ENCODE data around the gene LLPH. TPM values are rescaled to one million over a fixed set of nuclear protein-coding genes. Genes with fewer than 3 reads are reported as not detected.
A peak's percentile ranks its signal among the peaks of the same experiment; 100 is the strongest.
"Not testable (repeated sequence)": the region's sequence is repeated elsewhere in the genome, so short reads cannot be mapped to it uniquely, and the experiment has no call there.

The LLPH gene
- 10 to 100 TPM in 2 of 4 donors, 1 to 10 TPM in 2; 9.5 to 21.4 (median 12.5) TPM for total RNA-seq

- Histone ChIP-seq H3K36me3 (peaks cover 0 to 26% of the 10 kb centered on the region in 2 donors), H3K9me3 (no peaks in the 10 kb centered on the region), H3K27ac (peak within 1 kb of the TSS; percentile 45 to 80 (median 74)), H3K4me1 (peaks cover 12 to 17% of the 10 kb centered on the region in 2 donors), H3K4me3 (peak within 1 kb of the TSS; percentile 73 to 89 (median 81)), H3K27me3 (no peaks in the 10 kb centered on the region)
- in situ Hi-C loops (cut with MboI; ENCODE audit: low sequenced_read_pairs in 4 of 4) (loop anchor here in 1 of 4 donors (25.0 kb wide), 1 partner anchor 282 kb away; no protein-coding TSS in a partner anchor), intact Hi-C loops (cut with DNase I; ENCODE audit: low total_unique reads) (loop anchor here (2.0 to 10.0 kb wide), 2 partner anchors 38 to 174 kb away; partner anchors contain the start of genes HELB and TMBIM4)
- TF ChIP-seq CTCF (IDR thresholded peaks at IDR 0.05 in 4 of 5, conservative IDR thresholded peaks at IDR 0.05 in 1 of 5) (no peak), POLR2A (IDR thresholded peaks at IDR 0.05) (peak; percentile 39 to 75)
- peak; percentile 94 to 97 for ATAC-seq
- DNase-seq = peak; percentile 67 to 82
Observed at GRCh38 chr12:66130267-66131066, at the start of gene LLPH. Gene LLPH (minus strand): TSS chr12:66130750. CDS start chr12:66129106, 1,644 bp downstream.

- DNase-seq = no peak
- Histone ChIP-seq H3K27me3 (peaks cover 0 to 11% (median 0%) of the 10 kb centered on the region in 3 donors), H3K4me1 (no peaks in the 10 kb centered on the region), H3K9me3 (no peaks in the 10 kb centered on the region), H3K4me3 (no peak overlapping the region), H3K36me3 (no peaks in the 10 kb centered on the region), H3K27ac (no peak overlapping the region)
- no peak for TF ChIP-seq POLR2A (IDR thresholded peaks at IDR 0.05)
- no peak for TF ChIP-seq CTCF (IDR thresholded peaks at IDR 0.05 in 4 of 5, conservative IDR thresholded peaks at IDR 0.05 in 1 of 5)
- intact Hi-C loops (cut with DNase I; ENCODE audit: low total_unique reads) (no loop called here), in situ Hi-C loops (cut with MboI; ENCODE audit: low sequenced_read_pairs in 4 of 4) (no loop called here)
- no peak for ATAC-seq
Observed at GRCh38 chr12:66176105-66176900, 45.8 kb upstream of the LLPH start.

- DNase-seq; H3K36me3 ChIP-seq; H3K9me3 ChIP-seq; H3K4me3 ChIP-seq; ATAC-seq; H3K27me3 ChIP-seq; H3K27ac ChIP-seq; H3K4me1 ChIP-seq; intact Hi-C loops (cut with DNase I; ENCODE audit: low total_unique reads): not testable (repeated sequence)
- in situ Hi-C loops (cut with MboI; ENCODE audit: low sequenced_read_pairs in 4 of 4) = loop anchor here in 1 of 4 donors (25.0 kb wide), 1 partner anchor 138 kb away; the partner anchor contains the start of gene HELB
Observed at GRCh38 chr12:66174391-66175325, 44.1 kb upstream of the LLPH start.

GRCh38 chr12:66170606-66171005 is 40.1 kb upstream of the LLPH start:
- Histone ChIP-seq H3K27ac (peak overlapping the region; percentile 93 to 98 (median 94)), H3K4me3 (peak overlapping the region in 3 of 4 donors; percentile 82 to 98 (median 98)), H3K4me1 (peaks cover 15 to 23% of the 10 kb centered on the region in 2 donors), H3K36me3 (no peaks in the 10 kb centered on the region), H3K27me3 (no peaks in the 10 kb centered on the region), H3K9me3 (no peaks in the 10 kb centered on the region)
- DNase-seq = no peak
- intact Hi-C loops (cut with DNase I; ENCODE audit: low total_unique reads) = no loop called here
- TF ChIP-seq POLR2A (IDR thresholded peaks at IDR 0.05) (no peak), CTCF (IDR thresholded peaks at IDR 0.05 in 4 of 5, conservative IDR thresholded peaks at IDR 0.05 in 1 of 5) (no peak)
- ATAC-seq = no peak
- in situ Hi-C loops (cut with MboI; ENCODE audit: low sequenced_read_pairs in 4 of 4) = loop anchor here in 1 of 4 donors (25.0 kb wide), 1 partner anchor 142 kb away; the partner anchor contains the start of gene HELB
